ENCODE results near the gene OLFML2A.

GRCh38 chr9:124852829-124853531 is 76.0 kb downstream of the OLFML2A start, which contains the start of gene WDR38:
- TF ChIP-seq CTCF (IDR thresholded peaks at IDR 0.05) (peak; percentile 96 to 100 (median 97)), POLR2A (IDR thresholded peaks at IDR 0.05) (no peak)

Measured in prostate gland (tissue), 2 donors.